HCT116 (cell line): ENCODE measurements around the gene ERG.

ENCODE experiments used
- CEBPB ChIP-seq: IDR thresholded peaks from 2 replicates; pipeline ENCODE4 v1.6.1; 2012; ENCODE audit warnings: low read depth
- ELF1 ChIP-seq: IDR thresholded peaks from 2 replicates; pipeline ENCODE4 v1.6.1; 2012; ENCODE audit warnings: low read depth, borderline replicate concordance
- EZH2 ChIP-seq: fragments of 200-600 bp; sonication (generic); IDR thresholded peaks from 2 replicates; pipeline ENCODE4 v1.6.1; 2017; ENCODE audit warnings: antibody characterized with exemption, mixed run types
- EZH2phosphoT487 ChIP-seq: fragments of 200-600 bp; IDR thresholded peaks from 2 replicates; pipeline ENCODE4 v1.6.1; 2018; ENCODE audit warnings: antibody characterized with exemption, borderline replicate concordance
- FOSL1 ChIP-seq: IDR thresholded peaks from 2 replicates; pipeline ENCODE4 v1.6.1; 2012; ENCODE audit warnings: low read depth
- JUND ChIP-seq: IDR thresholded peaks from 2 replicates; pipeline ENCODE4 v1.6.1; 2012
- POLR2A ChIP-seq: IDR thresholded peaks from 2 replicates; pipeline ENCODE4 v1.7.0; 2011; ENCODE audit warnings: borderline replicate concordance; ENCODE audit not compliant: insufficient read depth, insufficient read length; ENCODE audit errors: extremely low read depth
- POLR2AphosphoS5 ChIP-seq: IDR thresholded peaks from 2 replicates; pipeline ENCODE4 v1.6.1; 2011; ENCODE audit warnings: mild to moderate bottlenecking, low read depth, low read length, moderate library complexity
- RAD21 ChIP-seq: IDR thresholded peaks from 2 replicates; pipeline ENCODE4 v1.6.1; 2012; ENCODE audit warnings: low read depth, mild to moderate bottlenecking
- ZFX ChIP-seq: fragments of 450-650 bp; IDR thresholded peaks from 2 replicates; pipeline ENCODE4 v1.6.1; 2017
- ZNF274 ChIP-seq: fragments of 200-500 bp; sonication (Bioruptor generic); IDR thresholded peaks from 2 replicates; pipeline ENCODE4 v1.6.1; 2014; ENCODE audit warnings: mild to moderate bottlenecking, low read depth, low read length, inconsistent platforms
- TF ChIP-seq, protein P1 (sequence below), 3 experiments: fragments of 200-600 bp in 1 of 3; sonication (generic) in 1 of 3; IDR thresholded peaks in 2 of 3; conservative IDR thresholded peaks in 1 of 3; 2 replicates each; pipeline ENCODE4 v1.5.1; 2012 to 2017; ENCODE audit warnings: low read depth in 2 of 3, low read length in 2 of 3, antibody characterized with exemption in 1 of 3, borderline replicate concordance in 1 of 3, control low read depth in 1 of 3, mild to moderate bottlenecking in 1 of 3, mixed read lengths in 1 of 3, mixed run types in 1 of 3, moderate library complexity in 1 of 3; ENCODE audit not compliant: insufficient read depth in 1 of 3
- TF ChIP-seq, protein P2 (sequence below): IDR thresholded peaks from 2 replicates; pipeline ENCODE4 v1.6.1; 2011; ENCODE audit warnings: mild to moderate bottlenecking, low read length, moderate library complexity; ENCODE audit not compliant: insufficient replicate concordance; ENCODE audit errors: extremely low read depth
- TF ChIP-seq, protein P3 (sequence below): IDR thresholded peaks from 2 replicates; pipeline ENCODE4 v1.6.1; 2012

DNA sequence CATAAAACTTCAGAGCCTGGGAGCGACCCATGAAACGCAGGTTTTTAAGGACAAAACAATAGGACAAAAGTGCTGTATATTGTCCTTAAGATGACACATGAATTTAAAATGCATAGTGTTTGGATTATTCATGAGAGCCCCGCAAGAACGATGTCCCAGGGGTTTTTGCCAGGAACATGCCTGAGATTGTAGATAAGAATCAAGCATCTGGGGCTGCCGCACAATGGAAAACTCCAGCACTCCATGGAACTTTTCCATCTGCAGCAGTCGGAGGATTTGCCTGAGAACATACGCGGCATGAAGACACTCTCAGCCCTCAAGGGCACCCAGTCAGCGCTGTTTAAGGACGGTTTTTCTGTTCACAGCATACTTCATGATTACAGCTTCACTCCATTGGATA lies 5.3 kb upstream of the ERG start:
- no peak for TF ChIP-seq CEBPB
- no peak for TF ChIP-seq POLR2AphosphoS5
- TF ChIP-seq, protein P1, sequence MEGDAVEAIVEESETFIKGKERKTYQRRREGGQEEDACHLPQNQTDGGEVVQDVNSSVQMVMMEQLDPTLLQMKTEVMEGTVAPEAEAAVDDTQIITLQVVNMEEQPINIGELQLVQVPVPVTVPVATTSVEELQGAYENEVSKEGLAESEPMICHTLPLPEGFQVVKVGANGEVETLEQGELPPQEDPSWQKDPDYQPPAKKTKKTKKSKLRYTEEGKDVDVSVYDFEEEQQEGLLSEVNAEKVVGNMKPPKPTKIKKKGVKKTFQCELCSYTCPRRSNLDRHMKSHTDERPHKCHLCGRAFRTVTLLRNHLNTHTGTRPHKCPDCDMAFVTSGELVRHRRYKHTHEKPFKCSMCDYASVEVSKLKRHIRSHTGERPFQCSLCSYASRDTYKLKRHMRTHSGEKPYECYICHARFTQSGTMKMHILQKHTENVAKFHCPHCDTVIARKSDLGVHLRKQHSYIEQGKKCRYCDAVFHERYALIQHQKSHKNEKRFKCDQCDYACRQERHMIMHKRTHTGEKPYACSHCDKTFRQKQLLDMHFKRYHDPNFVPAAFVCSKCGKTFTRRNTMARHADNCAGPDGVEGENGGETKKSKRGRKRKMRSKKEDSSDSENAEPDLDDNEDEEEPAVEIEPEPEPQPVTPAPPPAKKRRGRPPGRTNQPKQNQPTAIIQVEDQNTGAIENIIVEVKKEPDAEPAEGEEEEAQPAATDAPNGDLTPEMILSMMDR (IDR thresholded peaks at IDR 0.05 in 2 of 3, conservative IDR thresholded peaks at IDR 0.05 in 1 of 3; ENCODE audit: borderline replicate concordance in 1 of 3, insufficient read depth in 1 of 3, low read depth in 2 of 3, low read length in 2 of 3), result no peak
- TF ChIP-seq JUND, result no peak
- no peak for TF ChIP-seq EZH2
- no peak for TF ChIP-seq ZNF274
- TF ChIP-seq, protein P2, sequence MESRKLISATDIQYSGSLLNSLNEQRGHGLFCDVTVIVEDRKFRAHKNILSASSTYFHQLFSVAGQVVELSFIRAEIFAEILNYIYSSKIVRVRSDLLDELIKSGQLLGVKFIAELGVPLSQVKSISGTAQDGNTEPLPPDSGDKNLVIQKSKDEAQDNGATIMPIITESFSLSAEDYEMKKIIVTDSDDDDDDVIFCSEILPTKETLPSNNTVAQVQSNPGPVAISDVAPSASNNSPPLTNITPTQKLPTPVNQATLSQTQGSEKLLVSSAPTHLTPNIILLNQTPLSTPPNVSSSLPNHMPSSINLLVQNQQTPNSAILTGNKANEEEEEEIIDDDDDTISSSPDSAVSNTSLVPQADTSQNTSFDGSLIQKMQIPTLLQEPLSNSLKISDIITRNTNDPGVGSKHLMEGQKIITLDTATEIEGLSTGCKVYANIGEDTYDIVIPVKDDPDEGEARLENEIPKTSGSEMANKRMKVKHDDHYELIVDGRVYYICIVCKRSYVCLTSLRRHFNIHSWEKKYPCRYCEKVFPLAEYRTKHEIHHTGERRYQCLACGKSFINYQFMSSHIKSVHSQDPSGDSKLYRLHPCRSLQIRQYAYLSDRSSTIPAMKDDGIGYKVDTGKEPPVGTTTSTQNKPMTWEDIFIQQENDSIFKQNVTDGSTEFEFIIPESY, result no peak
- TF ChIP-seq EZH2phosphoT487, result no peak
- no peak for TF ChIP-seq POLR2A
- no peak for TF ChIP-seq ELF1
- TF ChIP-seq ZFX, result no peak
- TF ChIP-seq, protein P3, sequence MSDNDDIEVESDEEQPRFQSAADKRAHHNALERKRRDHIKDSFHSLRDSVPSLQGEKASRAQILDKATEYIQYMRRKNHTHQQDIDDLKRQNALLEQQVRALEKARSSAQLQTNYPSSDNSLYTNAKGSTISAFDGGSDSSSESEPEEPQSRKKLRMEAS, result no peak
- TF ChIP-seq RAD21, result no peak
- TF ChIP-seq FOSL1, result no peak
